Ovary (tissue), 1 donor: ENCODE data around the gene LKAAEAR1.

Experiments used
- EP300 ChIP-seq: sonication (generic); formaldehyde crosslinking; IDR thresholded peaks from one replicate; pipeline ENCODE4 v1.6.1; 2017; ENCODE audit warnings: antibody characterized with exemption
- POLR2A ChIP-seq: fragments of 450-650 bp; IDR thresholded peaks from one replicate; pipeline ENCODE4 v1.6.1; 2017; ENCODE audit warnings: antibody characterized with exemption, mild to moderate bottlenecking, moderate library complexity

DNA sequence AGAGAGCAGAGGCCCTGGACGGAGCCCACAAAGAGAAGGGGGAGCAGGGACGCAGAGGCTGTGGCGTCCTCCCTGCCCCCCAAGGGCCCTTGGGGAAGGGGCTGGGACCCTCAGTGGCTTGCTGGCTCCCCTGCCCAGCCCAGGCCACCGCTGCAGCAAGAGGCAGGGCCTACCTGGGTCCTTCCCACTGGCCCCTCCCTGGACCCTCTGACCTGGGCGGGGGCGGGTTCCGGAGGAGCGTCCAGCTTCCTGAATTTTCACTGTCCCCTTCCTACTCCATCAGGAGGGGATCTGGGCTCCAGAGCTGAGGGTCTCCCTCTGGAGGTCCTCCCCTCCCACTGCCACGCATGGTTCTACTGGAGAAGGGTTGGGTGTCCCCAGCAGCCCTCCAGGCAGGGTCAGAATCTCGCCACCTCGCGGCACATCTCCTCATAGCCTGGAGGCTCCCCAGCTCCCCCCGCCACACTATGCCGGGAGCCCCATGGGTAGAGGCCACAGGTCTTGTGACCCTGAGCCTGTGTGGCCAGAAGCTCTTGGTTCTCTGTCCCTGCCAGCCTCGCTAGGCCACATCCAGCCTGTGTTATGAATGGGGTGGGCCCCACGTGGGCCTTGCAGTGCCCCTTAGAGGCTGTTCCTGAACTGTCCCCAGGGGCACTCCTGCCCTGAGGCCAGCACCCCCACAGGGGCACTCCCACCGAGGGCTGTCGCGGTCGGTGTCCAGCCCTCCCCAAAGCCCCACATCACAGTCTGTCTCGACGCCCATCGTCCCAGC lies 33.8 kb downstream of the LKAAEAR1 start:
- no peak for TF ChIP-seq POLR2A
- TF ChIP-seq EP300 = no peak
